ENCODE results near the gene SLC30A2. TPM values are rescaled to one million over a fixed set of nuclear protein-coding genes. Genes with fewer than 3 reads are reported as not detected.

SLC30A2 gene
- total and polyA plus RNA-seq, 9 of the 15 experiments (the other 6 are each of a cell fraction or from before 2014, with no cell fraction given), result 0.01 to 0.18 (median 0.06) TPM; not detected in 3

GRCh38 chr1:25997828-25998761, 47.8 kb downstream of the SLC30A2 start, which contains the start of gene PAFAH2 (continued):
- TF ChIP-seq, protein P1, sequence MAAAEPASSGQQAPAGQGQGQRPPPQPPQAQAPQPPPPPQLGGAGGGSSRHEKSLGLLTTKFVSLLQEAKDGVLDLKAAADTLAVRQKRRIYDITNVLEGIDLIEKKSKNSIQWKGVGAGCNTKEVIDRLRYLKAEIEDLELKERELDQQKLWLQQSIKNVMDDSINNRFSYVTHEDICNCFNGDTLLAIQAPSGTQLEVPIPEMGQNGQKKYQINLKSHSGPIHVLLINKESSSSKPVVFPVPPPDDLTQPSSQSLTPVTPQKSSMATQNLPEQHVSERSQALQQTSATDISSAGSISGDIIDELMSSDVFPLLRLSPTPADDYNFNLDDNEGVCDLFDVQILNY (CRISPR knock-in tag; IDR thresholded peaks at IDR 0.05), result peak; percentile 91; the same call in 1 of the 2 replicates
- no peak for TF ChIP-seq NCOA2 (IDR thresholded peaks at IDR 0.05; ENCODE audit: partially characterized antibody in 2 of 2)
- peak; percentile 100 for TF ChIP-seq HCFC1 (IDR thresholded peaks at IDR 0.05; ENCODE audit: low read depth, low read length)
- TF ChIP-seq, protein P2, sequence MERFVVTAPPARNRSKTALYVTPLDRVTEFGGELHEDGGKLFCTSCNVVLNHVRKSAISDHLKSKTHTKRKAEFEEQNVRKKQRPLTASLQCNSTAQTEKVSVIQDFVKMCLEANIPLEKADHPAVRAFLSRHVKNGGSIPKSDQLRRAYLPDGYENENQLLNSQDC (CRISPR knock-in tag; IDR thresholded peaks at IDR 0.05), result peak; percentile 95; the same call in 1 of the 2 replicates
- TF ChIP-seq ZNF280A (IDR thresholded peaks at IDR 0.05; ENCODE audit: low read depth, partially characterized antibody), result no peak
- peak in 1 of 2 experiments; percentile 30; a peak in 1 of 4 replicates for TF ChIP-seq FOXA3 (CRISPR knock-in tag; conservative IDR thresholded peaks at IDR 0.05 in 1 of 2, IDR thresholded peaks at IDR 0.05 in 1 of 2)
- TF ChIP-seq HEY1 (CRISPR knock-in tag; IDR thresholded peaks at IDR 0.05; ENCODE audit: borderline replicate concordance), result no peak
- TF ChIP-seq ZKSCAN8 (CRISPR knock-in tag; IDR thresholded peaks at IDR 0.05), result 0 out of 2 replicates have a peak, but pooled peaks have one; percentile 65
- peak; percentile 96 for TF ChIP-seq ZBTB8A (IDR thresholded peaks at IDR 0.05; ENCODE audit: partially characterized antibody)
- TF ChIP-seq RFX1 (IDR thresholded peaks at IDR 0.05), result no peak
- 0 out of 2 replicates have a peak, but pooled peaks have one; percentile 40 for TF ChIP-seq EHMT2 (IDR thresholded peaks at IDR 0.05)
- no peak for TF ChIP-seq CREB5 (CRISPR knock-in tag; IDR thresholded peaks at IDR 0.05)
- no peak; the same call in none of the 2 replicates for TF ChIP-seq ZNF75A (CRISPR knock-in tag; IDR thresholded peaks at IDR 0.05)
- TF ChIP-seq ZNF3 (CRISPR knock-in tag; IDR thresholded peaks at IDR 0.05), result no peak
- no peak for TF ChIP-seq OTX1 (CRISPR knock-in tag; IDR thresholded peaks at IDR 0.05)
- peak; percentile 88 for TF ChIP-seq RREB1 (CRISPR knock-in tag; IDR thresholded peaks at IDR 0.05)
